GM21717 (cell line): ENCODE results near the gene BTG2.

Experiments
- ATAC-seq: cut with Tn5 transposase; IDR thresholded peaks from one replicate; pipeline ENCODE4 v1.9.1; 2021; ENCODE audit warnings: mild to moderate bottlenecking, moderate library complexity; ENCODE audit not compliant: unreplicated experiment

The BTG2 gene

DNA sequence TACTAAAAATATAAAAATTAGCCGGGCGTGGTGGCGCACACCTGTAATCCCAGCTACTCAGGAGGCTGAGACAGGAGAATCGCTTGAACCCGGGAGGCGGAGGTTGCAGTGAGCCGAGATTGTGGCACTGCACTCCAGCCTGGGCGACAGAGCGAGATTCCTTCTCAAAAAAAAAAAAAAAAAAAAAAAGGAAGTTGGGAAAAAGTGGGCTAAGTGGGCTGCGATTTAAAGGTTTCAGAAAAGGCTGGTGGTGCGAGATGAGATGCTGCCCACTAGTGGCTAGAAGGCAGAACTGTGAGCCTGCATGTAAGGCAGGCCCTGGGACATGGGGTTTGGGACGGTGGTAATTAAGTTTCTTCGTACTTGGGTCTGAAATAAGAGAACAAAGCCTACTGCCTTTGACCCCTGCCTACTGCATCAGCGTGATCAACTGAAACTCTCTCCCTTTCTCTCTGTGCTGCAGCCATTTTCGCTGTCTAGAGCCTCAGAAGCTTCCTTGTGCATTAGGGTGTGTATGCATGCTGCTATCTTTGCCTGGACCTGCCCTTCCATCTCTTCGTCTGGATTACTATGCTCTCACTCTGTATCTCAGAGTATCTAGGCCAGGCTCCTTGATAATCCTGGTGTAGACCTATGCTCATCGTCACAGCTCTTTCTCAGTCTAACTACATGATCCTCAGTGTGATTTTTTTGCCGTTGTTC, 33.2 kb downstream of the BTG2 start:
- no peak for ATAC-seq

DNA sequence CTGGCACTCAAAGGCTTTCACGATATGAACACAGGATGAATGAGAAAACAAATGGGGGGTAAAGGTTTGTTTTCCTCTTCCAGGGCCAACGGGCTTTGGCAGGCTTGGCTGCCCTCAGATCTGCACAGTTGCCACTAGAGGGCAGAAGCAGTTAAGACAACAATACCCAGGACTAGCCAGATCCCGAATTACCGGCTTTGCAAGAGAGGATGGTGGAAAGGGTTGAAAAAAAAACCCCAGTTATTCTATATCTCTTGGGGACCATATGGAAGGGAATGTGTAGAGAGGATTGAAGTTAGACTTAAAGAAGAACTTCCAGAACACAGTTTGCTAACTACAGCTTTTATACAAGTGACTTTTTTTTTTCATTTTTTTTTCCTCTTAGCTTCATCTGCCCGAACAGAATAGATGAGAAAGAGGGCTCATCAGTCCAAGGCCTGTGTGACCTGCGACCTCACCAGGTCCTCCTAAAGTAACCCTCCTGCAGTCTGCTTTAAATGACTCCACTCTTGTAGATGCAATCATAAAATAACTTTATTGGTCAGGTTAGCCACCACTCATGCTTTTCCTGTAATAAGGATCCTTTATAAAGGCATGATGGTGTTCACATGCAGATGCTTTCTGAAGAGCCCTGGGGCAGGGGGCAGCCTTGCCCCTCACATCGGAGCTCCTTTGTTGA, 34.9 kb downstream of the BTG2 start:
- ATAC-seq = no peak

DNA sequence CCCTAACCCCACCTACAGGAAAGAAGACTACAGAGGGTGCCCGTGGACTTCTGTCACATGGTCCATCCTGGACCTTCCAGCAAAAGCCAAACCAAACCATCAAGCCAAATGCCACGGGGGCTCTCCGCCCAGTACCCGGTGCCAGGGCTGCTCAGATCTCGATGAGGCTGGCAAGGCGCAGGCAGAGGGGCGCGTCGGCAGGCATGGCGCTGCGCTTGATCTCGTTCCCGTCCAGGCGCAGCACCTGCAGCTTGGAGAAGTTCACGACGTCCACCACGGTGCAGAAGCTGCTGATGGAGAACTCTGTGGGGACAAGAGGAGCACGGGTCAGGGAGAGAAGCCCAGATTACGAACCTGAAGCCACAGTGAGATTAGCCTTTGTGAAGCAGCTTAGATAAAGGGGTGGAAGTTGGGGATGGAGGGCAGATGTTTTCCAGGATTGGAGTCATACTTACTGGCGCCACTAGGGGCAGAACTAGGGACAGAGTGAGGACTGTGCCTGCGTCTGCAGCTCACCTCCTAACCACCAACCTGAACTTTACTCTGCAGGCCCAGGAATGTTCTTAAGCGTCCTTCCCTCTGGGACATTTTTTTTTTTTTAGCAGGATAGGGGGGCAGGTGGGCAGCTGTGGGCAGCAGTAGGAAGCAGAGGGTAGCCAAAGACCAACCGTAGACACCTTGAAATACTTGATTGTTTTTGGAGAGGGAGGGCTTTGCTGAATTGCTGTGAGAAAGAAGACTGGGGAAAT, 37.0 kb downstream of the BTG2 start:
- ATAC-seq = no peak

DNA sequence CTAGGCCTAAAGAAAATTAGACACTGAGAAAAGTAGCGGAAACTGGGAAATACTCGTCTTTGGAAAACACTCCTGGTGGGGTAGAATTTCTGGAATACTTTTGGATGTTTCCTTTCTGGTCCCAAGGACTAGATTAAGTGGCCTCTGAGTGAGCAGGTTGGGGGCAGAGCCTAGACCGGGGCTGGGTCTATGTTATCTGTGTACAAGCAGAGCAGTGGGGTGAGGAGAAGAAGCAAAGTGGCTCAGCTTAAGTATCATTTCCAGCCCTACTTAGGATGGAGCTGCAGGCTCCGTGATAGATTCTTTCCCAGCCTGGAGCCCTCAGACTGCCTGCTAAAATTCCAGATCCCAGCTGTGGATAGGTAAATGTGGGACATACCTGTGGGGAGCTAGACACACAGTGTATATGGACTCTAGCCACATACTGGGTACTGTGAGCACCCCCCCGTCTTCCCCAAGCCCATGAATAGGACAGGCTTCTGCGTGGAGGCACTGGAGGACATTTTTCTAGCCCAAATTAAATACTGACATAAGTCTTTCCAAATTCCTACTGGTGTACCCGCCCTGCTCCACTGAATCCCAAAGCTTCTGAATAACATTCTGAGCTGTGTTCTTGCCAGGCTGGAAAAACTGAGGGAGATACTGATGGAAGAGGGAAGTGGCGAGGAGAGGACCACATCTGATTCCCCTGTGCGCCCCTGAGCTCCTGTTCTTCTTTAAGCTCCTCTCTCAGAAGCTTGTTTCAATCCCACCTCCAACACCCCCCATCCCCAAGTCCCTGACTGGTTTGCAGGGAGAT, 38.8 kb downstream of the BTG2 start:
- ATAC-seq = no peak

DNA sequence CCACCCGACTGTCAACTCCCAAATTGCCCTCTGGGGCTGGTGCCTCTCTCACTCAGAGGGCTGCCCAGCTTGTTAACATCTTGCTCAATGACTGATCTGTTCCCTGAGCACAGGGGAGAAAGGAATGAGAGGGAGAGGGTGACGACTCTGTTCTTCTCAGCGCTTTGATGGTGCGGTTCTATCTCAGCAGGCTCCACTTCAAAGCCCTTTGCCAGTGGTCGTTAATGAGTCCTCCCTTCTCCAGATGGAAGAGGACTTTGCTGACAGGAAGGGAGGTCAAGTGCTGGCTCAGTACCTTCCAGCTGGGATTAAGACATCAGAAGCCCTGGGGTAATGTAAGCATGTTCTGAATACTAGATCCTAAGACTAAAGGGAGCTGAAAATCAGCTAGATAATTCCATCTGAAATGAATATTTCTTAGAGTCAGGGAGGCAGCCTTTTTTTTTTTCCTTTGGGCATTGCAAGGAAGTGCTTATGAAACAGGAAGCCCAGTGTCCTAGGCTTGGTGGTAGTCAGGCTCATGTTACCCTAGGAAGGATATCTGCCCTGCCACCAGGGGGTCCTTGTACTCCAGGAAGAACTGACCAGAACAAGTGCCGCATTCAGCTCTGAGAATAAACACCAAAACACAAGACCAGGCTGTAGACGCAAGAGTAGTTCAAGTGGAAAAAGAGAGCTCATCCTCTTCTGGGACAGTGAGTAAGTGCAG, 40.9 kb downstream of the BTG2 start:
- no peak for ATAC-seq

DNA sequence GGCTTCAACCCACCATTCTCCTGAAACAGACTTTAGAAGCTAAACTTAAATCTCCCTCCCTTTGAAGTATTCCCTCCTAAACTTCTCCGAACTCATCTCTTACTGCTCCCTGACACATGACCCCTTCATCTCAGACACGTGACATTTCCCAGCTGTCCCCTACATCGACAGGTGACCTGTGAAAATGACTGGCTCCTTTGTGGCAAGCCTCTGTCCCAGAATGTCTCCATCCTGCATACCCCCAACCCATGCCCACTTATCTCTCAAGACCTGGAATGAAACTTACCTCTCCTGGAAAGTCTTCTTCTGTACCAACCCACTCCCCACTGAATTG, 41.4 kb downstream of the BTG2 start:
- ATAC-seq = no peak

DNA sequence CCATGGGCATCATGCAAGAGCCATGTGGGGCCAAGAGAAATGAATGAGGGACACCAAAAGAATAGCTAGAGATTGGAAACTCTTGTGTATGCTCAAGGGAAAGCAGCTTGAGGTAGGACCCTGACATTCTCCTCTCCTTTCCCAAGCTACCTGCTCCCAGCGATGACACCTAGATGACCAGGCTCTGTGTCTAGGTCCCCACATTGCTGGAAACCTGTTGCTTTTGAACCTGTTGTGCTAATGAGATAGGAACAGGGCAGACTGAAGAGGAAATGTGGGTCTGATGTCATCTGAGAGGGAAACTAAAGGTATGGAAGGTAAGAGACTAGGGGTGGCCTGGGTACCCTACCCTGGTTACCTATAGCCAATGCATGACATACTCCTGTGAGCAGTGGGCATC, 43.8 kb downstream of the BTG2 start:
- ATAC-seq = no peak

DNA sequence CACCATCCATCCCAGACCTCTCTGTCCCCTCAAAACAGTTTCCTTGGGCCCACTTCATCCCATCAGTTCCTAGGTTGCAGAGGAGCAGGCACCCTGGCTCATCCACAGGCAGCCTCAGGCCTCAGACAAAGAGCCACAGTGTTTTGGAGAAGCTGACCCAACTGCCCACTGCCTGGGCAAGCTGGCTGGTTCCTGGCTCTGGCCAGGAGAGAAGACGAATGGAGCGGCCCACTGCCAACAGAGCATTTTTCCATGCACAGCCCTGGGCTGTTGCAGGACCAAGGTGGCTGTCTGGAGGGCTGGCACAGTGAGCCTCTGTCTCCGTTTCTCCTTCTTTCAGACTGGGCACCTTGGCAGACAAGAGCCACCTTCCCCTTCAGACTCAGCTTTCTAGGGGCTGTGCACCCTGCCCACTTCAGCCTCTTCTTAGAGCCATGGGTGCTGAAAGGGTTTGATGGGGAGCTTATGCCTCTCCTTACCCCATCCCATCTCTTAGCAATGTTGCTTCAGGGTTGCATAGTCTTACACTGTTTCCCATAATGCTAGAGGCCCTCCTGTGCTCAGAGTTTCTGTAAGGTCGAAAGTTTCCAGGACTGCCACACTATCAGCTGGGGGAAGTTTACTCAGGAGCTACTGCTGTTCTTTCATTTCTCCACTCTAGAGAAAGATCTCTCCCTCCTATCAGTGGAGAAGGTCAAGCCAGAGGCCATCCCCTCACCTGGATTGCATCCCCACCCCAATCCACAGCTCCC, 44.6 kb downstream of the BTG2 start:
- no peak for ATAC-seq

DNA sequence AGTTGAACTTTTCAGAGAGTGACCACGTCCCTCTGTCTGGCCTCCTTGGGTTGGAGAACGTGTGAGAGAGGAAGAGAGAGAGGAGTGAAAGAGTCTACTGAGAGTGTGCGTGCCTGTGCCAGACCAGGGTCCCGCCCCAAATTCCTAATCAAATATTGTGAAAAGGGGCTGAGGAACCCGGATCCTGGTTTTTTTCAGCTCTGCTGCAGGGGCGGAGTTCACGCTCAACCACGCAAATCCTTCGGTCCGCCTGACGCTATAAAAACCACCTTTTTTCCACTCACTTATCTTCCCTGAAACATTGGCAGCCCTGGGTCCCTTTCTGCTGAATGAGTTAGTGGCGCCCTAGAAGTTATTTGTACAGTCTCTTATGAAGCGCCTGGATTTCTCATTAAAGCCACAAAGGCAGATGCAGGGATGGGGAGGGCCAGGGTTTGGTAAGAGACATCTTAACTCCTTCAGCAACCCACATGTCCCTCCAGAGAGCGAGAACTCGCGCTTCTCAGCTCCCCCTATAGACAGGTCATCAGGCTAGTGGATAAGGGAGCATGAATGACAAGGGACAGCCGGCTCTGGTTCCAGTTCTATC, 45.8 kb downstream of the BTG2 start, which contains the start of gene FMOD:
TSS of gene FMOD (minus strand) at position 86 of the 589 bp plus-strand sequence. CDS start 2,852 bp downstream, outside the sequence.
- ATAC-seq = no peak

DNA sequence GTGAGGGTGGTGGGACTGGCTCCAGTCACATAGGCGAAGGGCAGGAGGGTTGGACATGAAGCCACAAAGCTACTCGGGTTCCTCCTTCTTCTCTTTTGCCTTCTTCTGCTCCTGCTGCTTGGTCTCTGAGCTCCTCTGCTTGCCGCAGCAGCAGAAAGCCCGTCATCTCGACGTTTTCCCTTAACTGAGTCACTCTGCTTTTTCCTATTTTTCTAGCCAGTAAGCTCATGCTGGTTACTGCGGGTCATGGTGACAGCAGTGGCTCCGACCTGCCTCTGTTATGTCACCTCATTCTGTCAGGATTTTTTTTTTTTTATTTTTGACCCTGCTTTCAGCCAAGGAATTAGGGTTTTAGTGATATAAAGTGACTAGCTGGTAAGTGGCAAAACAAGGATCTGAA, 48.2 kb downstream of the BTG2 start:
- ATAC-seq = no peak

DNA sequence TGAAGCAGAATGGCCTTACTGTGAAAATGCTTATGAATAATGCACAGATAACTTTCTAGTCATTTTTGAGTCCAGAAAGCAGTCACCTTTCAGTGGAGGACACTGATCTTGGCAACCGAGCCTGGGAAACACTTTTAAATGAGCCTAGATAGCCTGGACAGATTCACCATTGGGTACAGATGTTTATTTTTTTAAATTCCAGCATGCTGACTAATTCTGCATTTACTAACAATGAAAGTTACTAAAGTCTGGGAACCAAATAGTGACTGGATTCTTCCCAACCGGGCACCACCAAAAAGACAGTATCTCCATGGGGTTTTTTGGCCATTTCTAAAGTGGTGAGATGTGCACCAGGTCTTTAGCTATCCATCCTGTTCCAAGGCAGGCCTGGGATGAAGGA, 48.9 kb downstream of the BTG2 start:
- no peak for ATAC-seq

DNA sequence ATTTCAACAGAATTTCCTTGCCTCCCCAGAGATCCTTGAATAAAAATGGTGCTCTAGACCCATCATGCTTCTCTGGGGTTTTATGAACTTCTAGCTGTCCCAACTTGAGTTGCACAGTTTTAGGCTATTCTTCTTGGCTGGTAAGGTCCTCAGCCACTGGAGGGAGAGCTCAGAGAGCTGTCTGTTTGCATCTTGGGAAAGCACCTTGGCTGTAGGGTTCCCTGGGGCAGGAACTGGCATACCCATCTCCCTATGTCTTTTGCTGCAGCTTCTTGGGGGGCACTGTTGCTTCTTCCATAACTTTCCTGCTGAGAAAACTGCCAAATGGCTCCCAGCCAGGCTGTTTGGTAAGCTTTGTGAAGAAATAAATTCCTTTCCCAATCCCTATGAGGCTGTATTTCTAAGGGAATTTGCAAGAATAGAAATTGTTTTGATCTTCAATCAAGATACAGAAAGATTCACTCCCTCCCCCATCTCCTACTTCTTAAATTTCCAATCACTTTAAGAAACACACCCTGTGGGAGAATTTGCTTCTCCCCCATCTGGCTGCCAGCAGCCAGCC, 53.8 kb downstream of the BTG2 start:
- ATAC-seq = no peak
